IMR-90 (cell line): ENCODE measurements around the gene LEUTX. TPM values are rescaled to one million over a fixed set of nuclear protein-coding genes. Genes with fewer than 3 reads are reported as not detected.

Source experiments
- ATAC-seq: fragments of 200-7000 bp; cut with Tn5 transposase; 2 replicates; pipeline ENCODE4 v1.9.1; 2020; ENCODE audit warnings: low read depth, mild to moderate bottlenecking, moderate library complexity
- BruUV-seq: library from RNA; stranded (reverse); fragments of 400-500 nt; replicated peaks from 2 replicates; lab custom pipeline; 2021; lab: Mats Ljungman, UMichigan
- CTCF ChIA-PET: fragments of 300-600 bp; formaldehyde crosslinking; extraction: SDS; loops from one replicate; lab custom pipeline; 2021; ENCODE audit warnings: antibody characterized with exemption; lab: Yijun Ruan, JAX
- POLR2A ChIA-PET: fragments of 300-600 bp; sonication (Branson Sonifier 250); formaldehyde crosslinking; loops from one replicate; lab custom pipeline; 2022; ENCODE audit warnings: antibody characterized with exemption; ENCODE audit not compliant: unreplicated experiment; lab: Charles Lee
- DNase-seq: peaks from one replicate; pipeline ENCODE4 v3.0.0; 2013
- H2AFZ ChIP-seq: replicated peaks from 2 replicates; pipeline ENCODE3; 2013; ENCODE audit warnings: low read length, mild to moderate bottlenecking; ENCODE audit not compliant: poor library complexity
- H2AK5ac ChIP-seq: 2 replicates; pipeline ENCODE4 v1.6.1; 2013; ENCODE audit warnings: low read depth, low read length, inconsistent platforms
- H2AK9ac ChIP-seq: replicated peaks from 2 replicates; pipeline ENCODE3; 2013; ENCODE audit warnings: mild to moderate bottlenecking, low read depth, low read length, moderate library complexity; ENCODE audit not compliant: poor library complexity
- H2BK120ac ChIP-seq: 2 replicates; pipeline ENCODE4 v1.6.1; 2013; ENCODE audit warnings: low read depth, low read length, inconsistent platforms
- H2BK15ac ChIP-seq: 3 replicates; pipeline ENCODE4 v1.6.1; 2013; ENCODE audit warnings: low read depth, low read length, inconsistent platforms
- H2BK20ac ChIP-seq: 2 replicates; pipeline ENCODE4 v1.6.1; 2013; ENCODE audit warnings: low read depth, mild to moderate bottlenecking, inconsistent platforms, low read length, moderate library complexity
- H2BK5ac ChIP-seq: 2 replicates; pipeline ENCODE4 v1.6.1; 2013; ENCODE audit warnings: mild to moderate bottlenecking, low read depth, low read length, inconsistent platforms; ENCODE audit not compliant: poor library complexity, severe bottlenecking
- H3K14ac ChIP-seq: replicated peaks from 2 replicates; pipeline ENCODE4 v1.6.1; 2013; ENCODE audit warnings: low read depth, low read length, inconsistent platforms
- H3K18ac ChIP-seq: 2 replicates; pipeline ENCODE4 v1.6.1; 2013; ENCODE audit warnings: low read depth, low read length, control low read depth
- H3K23ac ChIP-seq: 2 replicates; pipeline ENCODE4 v1.6.1; 2013; ENCODE audit warnings: low read depth, low read length, inconsistent platforms
- H3K27ac ChIP-seq: 2 replicates; pipeline ENCODE4 v1.5.1; 2013; ENCODE audit warnings: mild to moderate bottlenecking, control low read depth, low read length; ENCODE audit not compliant: insufficient read depth
- H3K27me3 ChIP-seq: 2 replicates; pipeline ENCODE4 v1.6.1; 2013; ENCODE audit warnings: low read length; ENCODE audit not compliant: control insufficient read depth, insufficient read depth
- H3K36me3 ChIP-seq: 2 replicates; pipeline ENCODE4 v1.6.1; 2013; ENCODE audit warnings: low read length, mixed read lengths; ENCODE audit not compliant: control insufficient read depth, insufficient read depth
- H3K4ac ChIP-seq: 2 replicates; pipeline ENCODE4 v1.6.1; 2013; ENCODE audit warnings: low read depth, low read length, inconsistent platforms
- H3K4me1 ChIP-seq: 2 replicates; pipeline ENCODE4 v1.6.1; 2013; ENCODE audit warnings: low read length, mixed read lengths; ENCODE audit not compliant: control insufficient read depth, insufficient read depth
- H3K4me2 ChIP-seq: 2 replicates; pipeline ENCODE4 v1.6.1; 2013; ENCODE audit warnings: low read depth, mild to moderate bottlenecking, control low read depth, low read length, moderate library complexity
- H3K4me3 ChIP-seq: 2 replicates; pipeline ENCODE4 v1.5.1; 2013; ENCODE audit warnings: low read depth, mild to moderate bottlenecking, control low read depth, low read length, moderate library complexity; ENCODE audit not compliant: insufficient read depth
- H3K56ac ChIP-seq: 2 replicates; pipeline ENCODE4 v1.6.1; 2013; ENCODE audit warnings: low read length, inconsistent platforms; ENCODE audit not compliant: insufficient read depth; ENCODE audit errors: extremely low read depth
- H3K79me1 ChIP-seq, 2 experiments: 2 replicates each; pipeline ENCODE4 v1.6.1; 2013; ENCODE audit warnings: low read length in 2 of 2, inconsistent platforms in 1 of 2, low read depth in 1 of 2
- H3K9ac ChIP-seq: 2 replicates; pipeline ENCODE4 v1.6.1; 2013; ENCODE audit warnings: low read depth, low read length, control low read depth
- H3K9me1 ChIP-seq: 2 replicates; pipeline ENCODE4 v1.6.1; 2013; ENCODE audit warnings: low read length, inconsistent platforms; ENCODE audit not compliant: insufficient read depth
- H3K9me3 ChIP-seq: 2 replicates; pipeline ENCODE4 v1.6.1; 2013; ENCODE audit warnings: low read length; ENCODE audit not compliant: control insufficient read depth, insufficient read depth
- H4K20me1 ChIP-seq: 2 replicates; pipeline ENCODE4 v1.6.1; 2013; ENCODE audit warnings: low read length, inconsistent platforms; ENCODE audit not compliant: insufficient read depth
- H4K5ac ChIP-seq: 2 replicates; pipeline ENCODE4 v1.6.1; 2013; ENCODE audit warnings: mild to moderate bottlenecking, low read depth, low read length, control low read depth
- H4K8ac ChIP-seq, 2 experiments: 2 replicates each; pipeline ENCODE4 v1.6.1; 2013; ENCODE audit warnings: low read depth in 2 of 2, low read length in 2 of 2, control low read depth in 1 of 2, inconsistent platforms in 1 of 2
- H4K91ac ChIP-seq: 2 replicates; pipeline ENCODE4 v1.6.1; 2013; ENCODE audit warnings: low read depth, low read length, inconsistent platforms; ENCODE audit not compliant: insufficient read depth
- BHLHE40 ChIP-seq: fragments of 150-350 bp; IDR thresholded peaks from 2 replicates; pipeline ENCODE4 v1.6.1; 2016; ENCODE audit warnings: mild to moderate bottlenecking, low read depth, low read length
- CEBPB ChIP-seq: IDR thresholded peaks from 2 replicates; pipeline ENCODE4 v1.6.1; 2012; ENCODE audit warnings: low read depth, low read length, improper control_type of control experiment
- CHD1 ChIP-seq: IDR thresholded peaks from 2 replicates; pipeline ENCODE4 v1.6.1; 2012; ENCODE audit warnings: low read depth, low read length, improper control_type of control experiment
- ELK1 ChIP-seq: fragments of 150-350 bp; IDR thresholded peaks from 2 replicates; pipeline ENCODE4 v1.6.1; 2016; ENCODE audit warnings: low read depth, mild to moderate bottlenecking, low read length, moderate library complexity, borderline replicate concordance
- FOS ChIP-seq: fragments of 150-350 bp; IDR thresholded peaks from 2 replicates; pipeline ENCODE4 v1.6.1; 2016; ENCODE audit warnings: low read depth, low read length
- MAFK ChIP-seq: IDR thresholded peaks from 2 replicates; pipeline ENCODE4 v1.6.1; 2012; ENCODE audit warnings: low read depth, low read length, improper control_type of control experiment
- MAZ ChIP-seq: IDR thresholded peaks from 2 replicates; pipeline ENCODE4 v1.6.1; 2012; ENCODE audit warnings: low read depth, mild to moderate bottlenecking, low read length, improper control_type of control experiment, moderate library complexity, borderline replicate concordance
- MXI1 ChIP-seq: IDR thresholded peaks from 2 replicates; pipeline ENCODE4 v1.6.1; 2012; ENCODE audit warnings: low read depth, mild to moderate bottlenecking, low read length, moderate library complexity, borderline replicate concordance
- NFE2L2 ChIP-seq: fragments of 150-350 bp; IDR thresholded peaks from 2 replicates; pipeline ENCODE4 v1.6.1; 2016; ENCODE audit warnings: low read depth, mild to moderate bottlenecking, low read length
- POLR2A ChIP-seq: IDR thresholded peaks from 2 replicates; pipeline ENCODE4 v1.6.1; 2012; ENCODE audit warnings: mild to moderate bottlenecking, low read depth, low read length
- RAD21 ChIP-seq: IDR thresholded peaks from 2 replicates; pipeline ENCODE4 v1.6.1; 2012; ENCODE audit warnings: low read length, improper control_type of control experiment
- RCOR1 ChIP-seq: IDR thresholded peaks from 2 replicates; pipeline ENCODE4 v1.6.1; 2012; ENCODE audit warnings: mild to moderate bottlenecking, low read length, improper control_type of control experiment; ENCODE audit not compliant: insufficient replicate concordance
- RFX5 ChIP-seq: IDR thresholded peaks from 2 replicates; pipeline ENCODE4 v1.8.0; 2012; ENCODE audit warnings: low read depth, mild to moderate bottlenecking, low read length, moderate library complexity
- SMC3 ChIP-seq: fragments of 150-350 bp; IDR thresholded peaks from 2 replicates; pipeline ENCODE4 v1.6.1; 2016; ENCODE audit warnings: low read depth, mild to moderate bottlenecking, antibody characterized with exemption, low read length, moderate library complexity
- WGBS, 2 experiments: methylation state at CpG; one replicate each; pipeline versions ENCODE4 v1.1.5 to v1.1.7; 2013; ENCODE audit warnings: missing lambda C conversion rate in 2 of 2; ENCODE audit not compliant: insufficient read length in 1 of 2; ENCODE audit errors: extremely low coverage in 2 of 2; 5-methylcytosine and 5-hydroxymethylcytosine counted together
- dilution Hi-C: fragments of 300-500 bp; cut with HindIII; formaldehyde crosslinking; loops from one replicate; pipeline ENCODE4 v1.14.3; 2018; ENCODE audit warnings: low sequenced_read_pairs; ENCODE audit not compliant: unreplicated experiment
- in situ Hi-C: fragments of 300-500 bp; cut with MboI; formaldehyde crosslinking; loops from 3 replicates; pipeline ENCODE4 v1.14.3; 2019; ENCODE audit warnings: low sequenced_read_pairs, inconsistent platforms, mixed read lengths
- intact Hi-C: fragments of 100-400 bp; cut with micrococcal nuclease; formaldehyde crosslinking; loops from 2 replicates; pipeline ENCODE4 v1.10.0; 2022
- polyA plus RNA-seq, 3 experiments: library from polyadenylated mRNA; depleted of rRNA; stranded (reverse); fragments of >200 nt; gene quantifications; 2 replicates each; pipeline ENCODE4 v1.2.3, GENCODE V29; 2012; ENCODE audit warnings: low replicate concordance in 1 of 3
- total RNA-seq: library from RNA; depleted of rRNA; stranded (reverse); fragments of >200 nt; gene quantifications from 2 replicates; pipeline ENCODE4 v1.2.3, GENCODE V29; 2012
- TF ChIP-seq, protein P1 (sequence below): conservative IDR thresholded peaks from 2 replicates; pipeline ENCODE4 v1.5.1; 2012; ENCODE audit warnings: mild to moderate bottlenecking, low read depth, low read length, improper control_type of control experiment
- TF ChIP-seq, protein P2 (sequence below): fragments of 150-350 bp; IDR thresholded peaks from 2 replicates; pipeline ENCODE4 v1.6.1; 2017; ENCODE audit warnings: mild to moderate bottlenecking, antibody characterized with exemption, low read length, low read depth

LEUTX gene
- total and polyA plus RNA-seq, 2 of the 4 experiments (the other 2 are of a cell fraction) = not detected

DNA sequence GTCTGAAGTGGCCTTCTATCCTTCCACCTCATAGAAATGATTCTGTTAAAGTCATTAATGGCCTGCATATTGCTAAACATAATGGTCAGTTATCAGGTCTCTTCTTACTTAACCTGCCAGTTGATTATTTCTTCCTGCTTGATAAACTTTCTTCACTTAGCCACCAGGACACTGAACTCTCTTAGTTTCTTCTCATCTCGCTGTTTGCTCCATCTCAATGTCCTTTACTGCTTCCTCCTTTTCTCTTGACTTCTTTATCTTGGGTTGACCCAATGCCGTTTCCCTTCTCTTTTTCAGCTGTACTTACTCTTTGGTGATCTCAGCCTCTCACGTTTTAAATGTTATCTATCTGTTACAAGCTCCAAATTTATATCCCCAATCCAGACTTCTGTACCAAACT, 23.7 kb upstream of the LEUTX start:
- Histone ChIP-seq H2AK5ac (no peak overlapping the region), H3K4me1 (no peaks in the 10 kb centered on the region), H4K5ac (no peak overlapping the region), H3K9me3 (no peaks in the 10 kb centered on the region), H2BK120ac (no peak overlapping the region), H3K4me2 (no peak overlapping the region), H3K9ac (no peak overlapping the region), H4K91ac (no peak overlapping the region), H3K18ac (no peak overlapping the region), H3K36me3 (no peaks in the 10 kb centered on the region), H3K27ac (no peak overlapping the region), H3K4ac (no peak overlapping the region), H4K8ac (no peak overlapping the region), H2AK9ac (no peak overlapping the region), H3K14ac (no peak overlapping the region), H2BK20ac (no peak overlapping the region), H3K27me3 (peaks cover 1% of the 10 kb centered on the region), H3K9me1 (no peaks in the 10 kb centered on the region), H4K20me1 (no peaks in the 10 kb centered on the region), H3K23ac (no peak overlapping the region), H2BK5ac (no peak overlapping the region), H2AFZ (no peak overlapping the region), H3K4me3 (no peak overlapping the region), H3K56ac (no peak overlapping the region), H3K79me1 (no peaks in the 10 kb centered on the region), H2BK15ac (no peak overlapping the region)
- in situ Hi-C loops (no loop called here), intact Hi-C loops (no loop called here), dilution Hi-C loops (no loop called here)
- ChIA-PET POLR2A (no interaction called here), CTCF (no interaction called here)
- ATAC-seq (no peak), DNase-seq (no peak)
- WGBS, 2 experiments = 25% methylated on average over 3 of the region's 3 CpGs; no CpG with 5 or more reads in 1 of the 2 experiments
- BruUV-seq = no TSS peak
- TF ChIP-seq, protein P1, sequence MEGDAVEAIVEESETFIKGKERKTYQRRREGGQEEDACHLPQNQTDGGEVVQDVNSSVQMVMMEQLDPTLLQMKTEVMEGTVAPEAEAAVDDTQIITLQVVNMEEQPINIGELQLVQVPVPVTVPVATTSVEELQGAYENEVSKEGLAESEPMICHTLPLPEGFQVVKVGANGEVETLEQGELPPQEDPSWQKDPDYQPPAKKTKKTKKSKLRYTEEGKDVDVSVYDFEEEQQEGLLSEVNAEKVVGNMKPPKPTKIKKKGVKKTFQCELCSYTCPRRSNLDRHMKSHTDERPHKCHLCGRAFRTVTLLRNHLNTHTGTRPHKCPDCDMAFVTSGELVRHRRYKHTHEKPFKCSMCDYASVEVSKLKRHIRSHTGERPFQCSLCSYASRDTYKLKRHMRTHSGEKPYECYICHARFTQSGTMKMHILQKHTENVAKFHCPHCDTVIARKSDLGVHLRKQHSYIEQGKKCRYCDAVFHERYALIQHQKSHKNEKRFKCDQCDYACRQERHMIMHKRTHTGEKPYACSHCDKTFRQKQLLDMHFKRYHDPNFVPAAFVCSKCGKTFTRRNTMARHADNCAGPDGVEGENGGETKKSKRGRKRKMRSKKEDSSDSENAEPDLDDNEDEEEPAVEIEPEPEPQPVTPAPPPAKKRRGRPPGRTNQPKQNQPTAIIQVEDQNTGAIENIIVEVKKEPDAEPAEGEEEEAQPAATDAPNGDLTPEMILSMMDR = no peak
- TF ChIP-seq ELK1 (no peak), NFE2L2 (no peak), SMC3 (no peak), BHLHE40 (no peak), CEBPB (no peak), RFX5 (no peak), CHD1 (no peak), MAZ (no peak), FOS (no peak), RAD21 (no peak), MAFK (no peak), POLR2A (no peak), RCOR1 (no peak), MXI1 (no peak)
- TF ChIP-seq, protein P2, sequence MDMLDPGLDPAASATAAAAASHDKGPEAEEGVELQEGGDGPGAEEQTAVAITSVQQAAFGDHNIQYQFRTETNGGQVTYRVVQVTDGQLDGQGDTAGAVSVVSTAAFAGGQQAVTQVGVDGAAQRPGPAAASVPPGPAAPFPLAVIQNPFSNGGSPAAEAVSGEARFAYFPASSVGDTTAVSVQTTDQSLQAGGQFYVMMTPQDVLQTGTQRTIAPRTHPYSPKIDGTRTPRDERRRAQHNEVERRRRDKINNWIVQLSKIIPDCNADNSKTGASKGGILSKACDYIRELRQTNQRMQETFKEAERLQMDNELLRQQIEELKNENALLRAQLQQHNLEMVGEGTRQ = no peak
